ENCODE results near the gene TAC1. TPM values are rescaled to one million over a fixed set of nuclear protein-coding genes. Genes with fewer than 3 reads are reported as not detected.
"Not testable (repeated sequence)": the region's sequence is repeated elsewhere in the genome, so short reads cannot be mapped to it uniquely, and the experiment has no call there.

The TAC1 gene
- total and polyA plus RNA-seq, 12 donors: 1.3 to 12.0 (median 4.3) TPM; not detected in 1

GRCh38 chr7:97772045-97772901 is 40.4 kb downstream of the TAC1 start:
- H3K36me3 ChIP-seq (replicated peaks in 1 of 2): no peaks in the 10 kb centered on the region
- no peaks in the 10 kb centered on the region for H3K27me3 ChIP-seq
- H3K27ac ChIP-seq: no peak overlapping the region
- H3K9me3 ChIP-seq (replicated peaks in 1 of 3): no peaks in the 10 kb centered on the region
- H3K4me3 ChIP-seq: no peak overlapping the region
- no peaks in the 10 kb centered on the region for H3K4me1 ChIP-seq (replicated peaks in 1 of 2)
- WGBS, 4 donors: 67 to 85% (median 69%) methylated on average over 3 to 4 of the region's 4 CpGs
- DNase-seq: no peak
- intact Hi-C loops (cut with DNase I): no loop called here
- TF ChIP-seq POLR2A (IDR thresholded peaks at IDR 0.05): no peak
- TF ChIP-seq CTCF (IDR thresholded peaks at IDR 0.05): no peak

- DNase-seq; H3K36me3 ChIP-seq (replicated peaks in 1 of 2); H3K27me3 ChIP-seq; H3K4me1 ChIP-seq (replicated peaks in 1 of 2); intact Hi-C loops (cut with DNase I); H3K4me3 ChIP-seq; H3K9me3 ChIP-seq (replicated peaks in 1 of 3); H3K27ac ChIP-seq: not testable (repeated sequence)
- 86 to 95% (median 88%) methylated on average over 5 to 7 of the region's 7 CpGs for WGBS, 4 donors
These were observed 54.5 kb downstream of the TAC1 start for GRCh38 chr7:97786398-97786797.

Other genes starting within 250 kb of the TAC1 start
- gene ASNS, start 140.3 kb downstream of the TAC1 start, total RNA-seq: 10 to 100 TPM in 7 of 9 donors, 1 to 10 TPM in 2; 2.5 to 13.6 (median 11.1) TPM
- 10 to 100 TPM; 18.2 to 74.6 (median 61.2) TPM for gene ASNS, start 140.3 kb downstream of the TAC1 start, polyA plus RNA-seq

Measured in adrenal gland (tissue), 12 donors.